ENCODE data around the gene SLC5A4. TPM values are rescaled to one million over a fixed set of nuclear protein-coding genes. Genes with fewer than 3 reads are reported as not detected.
A peak's percentile ranks its signal among the peaks of the same experiment; 100 is the strongest.
"Not testable (repeated sequence)": the region's sequence is repeated elsewhere in the genome, so short reads cannot be mapped to it uniquely, and the experiment has no call there.

Gene SLC5A4
- not detected for total RNA-seq

- POLR2A ChIA-PET, result no interaction called here
- Mint-ChIP-seq H3K36me3 (ENCODE audit: low read depth) (no peaks in the 10 kb centered on the region), H3K4me1 (peaks cover 6% of the 10 kb centered on the region), H3K4me3 (no peak within 1 kb of the TSS), H3K27ac (no peak within 1 kb of the TSS), H3K9me3 (no peaks in the 10 kb centered on the region), H3K27me3 (peaks cover 40% of the 10 kb centered on the region)
- CTCF ChIA-PET, result no interaction called here
- DNase-seq, result no peak
Observed at GRCh38 chr22:32255217-32255616, at the start of gene SLC5A4. SLC5A4 (minus strand) TSS chr22:32255347; CDS start chr22:32255329, 18 bp downstream.

- H3K4me1 Mint-ChIP-seq, result not testable (repeated sequence)
Observed at GRCh38 chr22:32293921-32294320, 38.8 kb upstream of the SLC5A4 start.

GRCh38 chr22:32286290-32286840 lies 31.2 kb upstream of the SLC5A4 start:
- ChIA-PET CTCF (no interaction called here), POLR2A (no interaction called here)
- Mint-ChIP-seq H3K27me3 (peaks cover 25% of the 10 kb centered on the region), H3K27ac (no peak overlapping the region), H3K4me1 (no peaks in the 10 kb centered on the region), H3K36me3 (ENCODE audit: low read depth) (no peaks in the 10 kb centered on the region), H3K9me3 (no peaks in the 10 kb centered on the region), H3K4me3 (no peak overlapping the region)
- DNase-seq, result no peak

More at GRCh38 chr22:32293921-32294320, 38.8 kb upstream of the SLC5A4 start:
- H3K9me3 Mint-ChIP-seq; H3K27me3 Mint-ChIP-seq; POLR2A ChIA-PET; H3K27ac Mint-ChIP-seq; CTCF ChIA-PET; DNase-seq; H3K4me3 Mint-ChIP-seq; H3K36me3 Mint-ChIP-seq (ENCODE audit: low read depth): not testable (repeated sequence)

GRCh38 chr22:32281072-32281471 lies 25.9 kb upstream of the SLC5A4 start:
- Mint-ChIP-seq H3K9me3 (no peaks in the 10 kb centered on the region), H3K27me3 (peaks cover 16% of the 10 kb centered on the region), H3K4me3 (no peak overlapping the region), H3K27ac (no peak overlapping the region), H3K4me1 (no peaks in the 10 kb centered on the region), H3K36me3 (ENCODE audit: low read depth) (no peaks in the 10 kb centered on the region)
- DNase-seq, result no peak
- POLR2A ChIA-PET, result no interaction called here
- CTCF ChIA-PET, result no interaction called here

GRCh38 chr22:32275353-32275752 lies 20.2 kb upstream of the SLC5A4 start:
- H3K4me1 Mint-ChIP-seq; H3K36me3 Mint-ChIP-seq (ENCODE audit: low read depth); H3K27me3 Mint-ChIP-seq; H3K4me3 Mint-ChIP-seq; H3K9me3 Mint-ChIP-seq; POLR2A ChIA-PET; H3K27ac Mint-ChIP-seq; DNase-seq: not testable (repeated sequence)
- CTCF ChIA-PET, result interaction anchor here (1.4 kb wide), 1 partner anchor 10 kb away, joined by 4 read pairs; no protein-coding TSS in a partner anchor

GRCh38 chr22:32271389-32271788 lies 16.2 kb upstream of the SLC5A4 start:
- DNase-seq, result no peak

GRCh38 chr22:32270641-32271369 lies 15.7 kb upstream of the SLC5A4 start:
- H3K27ac Mint-ChIP-seq, result no peak overlapping the region
- POLR2A ChIA-PET, result no interaction called here
- H3K9me3 Mint-ChIP-seq, result no peaks in the 10 kb centered on the region
- no peak for DNase-seq
- H3K36me3 Mint-ChIP-seq (ENCODE audit: low read depth), result no peaks in the 10 kb centered on the region
- CTCF ChIA-PET, result no interaction called here
- H3K27me3 Mint-ChIP-seq, result no peaks in the 10 kb centered on the region
- no peak overlapping the region for H3K4me3 Mint-ChIP-seq
- peaks cover 7% of the 10 kb centered on the region for H3K4me1 Mint-ChIP-seq

More at GRCh38 chr22:32271389-32271788, 16.2 kb upstream of the SLC5A4 start:
- H3K4me3 Mint-ChIP-seq, result no peak overlapping the region
- no peaks in the 10 kb centered on the region for H3K27me3 Mint-ChIP-seq
- no peaks in the 10 kb centered on the region for H3K9me3 Mint-ChIP-seq
- peaks cover 1% of the 10 kb centered on the region for H3K4me1 Mint-ChIP-seq
- CTCF ChIA-PET, result no interaction called here
- no peaks in the 10 kb centered on the region for H3K36me3 Mint-ChIP-seq (ENCODE audit: low read depth)
- POLR2A ChIA-PET, result no interaction called here
- no peak overlapping the region for H3K27ac Mint-ChIP-seq

GRCh38 chr22:32269316-32269715 lies 14.2 kb upstream of the SLC5A4 start:
- H3K9me3 Mint-ChIP-seq, result no peaks in the 10 kb centered on the region
- no peaks in the 10 kb centered on the region for H3K27me3 Mint-ChIP-seq
- ChIA-PET CTCF (no interaction called here), POLR2A (no interaction called here)
- no peak for DNase-seq
- no peak overlapping the region for H3K27ac Mint-ChIP-seq
- H3K4me3 Mint-ChIP-seq, result no peak overlapping the region
- H3K4me1 Mint-ChIP-seq, result peaks cover 7% of the 10 kb centered on the region
- H3K36me3 Mint-ChIP-seq (ENCODE audit: low read depth), result no peaks in the 10 kb centered on the region

- H3K4me1 Mint-ChIP-seq, result peaks cover 7% of the 10 kb centered on the region
- H3K9me3 Mint-ChIP-seq, result no peaks in the 10 kb centered on the region
- ChIA-PET CTCF (interaction anchor here (1.1 to 2.7 kb wide), 10 partner anchors 44 to 530 kb away, joined by 3 to 19 read pairs (median 5); no protein-coding TSS in a partner anchor), POLR2A (no interaction called here)
- no peak overlapping the region for H3K27ac Mint-ChIP-seq
- H3K27me3 Mint-ChIP-seq, result peaks cover 2% of the 10 kb centered on the region
- no peak overlapping the region for H3K4me3 Mint-ChIP-seq
- no peak for DNase-seq
- H3K36me3 Mint-ChIP-seq (ENCODE audit: low read depth), result no peaks in the 10 kb centered on the region
Observed at GRCh38 chr22:32267011-32267410, 11.9 kb upstream of the SLC5A4 start.

GRCh38 chr22:32265882-32266767 lies 11.0 kb upstream of the SLC5A4 start:
- Mint-ChIP-seq H3K27ac (no peak overlapping the region), H3K4me3 (no peak overlapping the region), H3K4me1 (peaks cover 7% of the 10 kb centered on the region), H3K27me3 (peaks cover 5% of the 10 kb centered on the region), H3K36me3 (ENCODE audit: low read depth) (no peaks in the 10 kb centered on the region), H3K9me3 (no peaks in the 10 kb centered on the region)
- CTCF ChIA-PET, result interaction anchor here (0.6 to 2.7 kb wide), 30 partner anchors 8 to 600 kb away, joined by 3 to 19 read pairs (median 4); partner anchors contain the start of gene FBXO7
- POLR2A ChIA-PET, result interaction anchor here (0.9 kb wide), 1 partner anchor 14 kb away, joined by 3 read pairs; no protein-coding TSS in a partner anchor
- peak; percentile 76 for DNase-seq

- H3K4me1 Mint-ChIP-seq; H3K27ac Mint-ChIP-seq; CTCF ChIA-PET; H3K4me3 Mint-ChIP-seq; H3K9me3 Mint-ChIP-seq; H3K36me3 Mint-ChIP-seq (ENCODE audit: low read depth); DNase-seq; POLR2A ChIA-PET: not testable (repeated sequence)
- peaks cover 13% of the 10 kb centered on the region for H3K27me3 Mint-ChIP-seq
Observed at GRCh38 chr22:32263678-32264077, 8.5 kb upstream of the SLC5A4 start.

GRCh38 chr22:32261306-32261705 lies 6.2 kb upstream of the SLC5A4 start:
- peaks cover 5% of the 10 kb centered on the region for H3K4me1 Mint-ChIP-seq
- ChIA-PET CTCF (no interaction called here), POLR2A (no interaction called here)
- no peak overlapping the region for H3K4me3 Mint-ChIP-seq
- H3K9me3 Mint-ChIP-seq, result no peaks in the 10 kb centered on the region
- DNase-seq, result no peak
- H3K27ac Mint-ChIP-seq, result no peak overlapping the region
- H3K36me3 Mint-ChIP-seq (ENCODE audit: low read depth), result no peaks in the 10 kb centered on the region
- peaks cover 25% of the 10 kb centered on the region for H3K27me3 Mint-ChIP-seq

- Mint-ChIP-seq H3K27ac (no peak overlapping the region), H3K4me1 (peaks cover 6% of the 10 kb centered on the region), H3K9me3 (no peaks in the 10 kb centered on the region), H3K27me3 (peaks cover 35% of the 10 kb centered on the region), H3K36me3 (ENCODE audit: low read depth) (no peaks in the 10 kb centered on the region), H3K4me3 (no peak overlapping the region)
- CTCF ChIA-PET, result no interaction called here
- POLR2A ChIA-PET, result no interaction called here
- DNase-seq, result no peak
Observed at GRCh38 chr22:32258791-32259190, 3.6 kb upstream of the SLC5A4 start.
